ENCODE measurements around the gene CPAMD8.
"Not testable (repeated sequence)": the region's sequence is repeated elsewhere in the genome, so short reads cannot be mapped to it uniquely, and the experiment has no call there.

Gene CPAMD8

DNA sequence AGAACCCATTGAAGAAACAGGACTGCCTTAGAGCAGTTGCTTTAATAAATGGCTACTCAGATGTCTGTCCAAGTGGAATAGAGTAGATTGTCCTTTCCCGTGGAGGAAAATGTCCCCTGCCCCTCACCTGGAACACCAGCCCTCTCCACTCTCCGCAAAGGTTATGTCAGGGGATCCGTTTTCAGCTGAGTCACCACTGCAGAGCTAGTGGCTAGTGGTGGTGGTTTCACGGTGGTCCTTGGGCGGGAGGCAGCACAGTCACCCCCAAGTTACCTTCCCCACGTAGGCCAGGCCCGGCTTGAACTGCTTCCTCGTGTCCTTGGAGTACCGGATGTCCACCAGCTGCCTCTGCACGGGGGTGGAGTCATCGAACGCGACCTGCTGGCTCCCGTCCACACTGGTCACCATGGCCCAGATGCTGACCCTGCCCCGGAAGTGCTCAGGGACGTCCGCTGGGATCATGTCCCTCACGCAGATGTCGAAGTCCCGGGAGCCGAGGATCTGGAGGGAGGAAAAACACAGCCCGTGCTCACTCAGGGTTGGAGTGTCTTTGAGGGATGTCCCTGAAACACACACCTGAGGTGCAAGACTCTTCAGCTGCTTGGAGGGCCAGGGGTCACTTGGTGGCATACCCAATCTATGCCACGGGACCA, 29.6 kb downstream of the CPAMD8 start:
- not testable (repeated sequence) for DNase-seq

DNA sequence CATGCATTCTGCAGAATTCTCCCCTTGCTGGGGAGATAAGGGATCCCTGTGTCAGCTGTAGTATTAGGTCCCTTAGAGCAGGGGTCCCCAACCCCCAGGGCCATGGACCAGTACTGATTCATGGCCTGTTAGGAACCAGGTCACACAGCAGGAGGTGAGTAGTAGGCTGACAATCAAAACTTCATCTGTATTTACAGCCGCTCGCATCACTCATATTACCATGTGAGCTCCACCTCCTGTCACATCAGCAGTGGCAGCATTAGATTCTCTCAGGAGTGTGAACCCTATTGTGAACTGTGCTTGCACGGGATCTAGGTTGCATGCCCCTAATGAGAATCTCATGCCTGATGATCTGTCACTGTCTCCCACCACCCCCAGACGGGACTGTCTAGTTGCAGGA, 37.9 kb downstream of the CPAMD8 start:
- DNase-seq: no peak

DNA sequence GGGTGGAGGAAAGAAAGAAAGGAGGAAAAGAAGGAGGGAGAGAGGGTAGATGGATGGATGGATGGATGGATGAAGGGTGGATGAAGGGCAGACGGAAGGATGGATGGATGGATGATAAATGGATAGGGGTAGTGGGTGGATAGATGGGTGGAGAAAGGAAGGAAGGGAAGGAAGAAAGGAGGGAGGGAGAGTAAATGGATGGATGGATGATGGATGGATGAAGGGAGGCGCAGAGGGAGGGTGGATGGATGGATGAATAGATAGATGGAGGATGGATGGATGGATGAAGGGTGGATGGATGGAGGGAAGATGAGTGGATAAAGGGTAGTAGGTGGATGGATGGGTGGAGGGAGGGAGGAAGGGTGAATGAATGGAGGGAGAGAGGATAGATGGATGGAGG, 41.2 kb downstream of the CPAMD8 start:
- DNase-seq: no peak

DNA sequence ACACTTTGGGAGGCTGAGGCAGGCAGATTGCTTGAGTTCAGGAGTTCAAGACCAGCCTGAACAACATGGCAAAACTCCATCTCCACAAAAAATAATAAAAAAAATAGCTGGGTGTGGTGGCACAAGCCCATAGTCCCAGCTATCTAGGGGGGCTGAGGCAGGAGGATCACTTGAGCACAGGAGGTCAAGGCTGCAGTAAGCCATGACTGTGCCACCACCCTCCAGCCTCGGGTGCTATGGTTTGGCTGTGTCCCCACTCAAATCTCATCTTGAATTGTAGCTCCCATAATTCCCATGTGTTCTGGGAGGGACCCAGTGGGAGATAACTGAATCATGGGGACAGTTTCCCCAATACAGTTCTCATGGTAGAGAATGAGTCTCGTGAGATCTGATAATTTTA, 44.0 kb downstream of the CPAMD8 start:
- DNase-seq: not testable (repeated sequence)

DNA sequence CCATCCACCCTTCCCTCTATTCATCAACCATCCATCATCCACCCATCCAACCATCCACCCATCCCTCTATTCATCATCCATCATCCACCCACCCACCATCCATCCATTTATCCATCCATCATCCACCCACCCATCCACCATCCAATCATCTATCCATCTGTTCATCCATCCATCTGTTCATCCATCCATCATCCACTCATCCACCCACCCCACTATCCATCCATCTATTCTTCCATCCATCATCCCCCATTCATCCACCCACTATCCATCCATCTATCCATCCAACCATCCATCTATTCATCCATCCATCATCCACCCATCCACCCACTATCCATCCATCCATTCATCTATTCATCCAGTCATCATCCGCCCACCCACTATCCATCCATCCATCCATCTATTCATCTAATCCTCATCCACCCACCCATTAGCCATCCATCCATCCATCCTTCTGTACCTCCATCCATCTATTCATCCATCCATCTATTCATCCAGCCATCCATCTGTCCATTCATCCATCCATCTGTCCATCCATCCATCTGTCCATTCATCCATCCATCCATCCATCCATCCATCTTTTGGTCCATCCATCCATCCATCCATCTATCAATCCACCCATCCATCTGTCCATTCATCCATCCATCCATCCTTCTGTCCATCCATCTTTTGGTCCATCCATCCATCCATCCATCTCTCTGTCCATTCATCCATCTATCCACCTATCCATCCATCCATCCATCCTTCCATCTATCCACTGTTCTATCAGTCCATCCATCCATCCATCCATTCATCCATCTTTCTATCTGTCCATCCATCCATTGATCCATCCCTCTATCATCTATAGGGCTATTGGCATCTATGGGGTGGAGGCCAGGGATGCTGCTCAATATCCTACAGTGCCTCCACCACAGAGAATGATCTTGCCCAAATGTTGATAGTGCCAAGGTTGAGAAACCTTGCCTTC, 47.5 kb downstream of the CPAMD8 start:
- no peak for DNase-seq

DNA sequence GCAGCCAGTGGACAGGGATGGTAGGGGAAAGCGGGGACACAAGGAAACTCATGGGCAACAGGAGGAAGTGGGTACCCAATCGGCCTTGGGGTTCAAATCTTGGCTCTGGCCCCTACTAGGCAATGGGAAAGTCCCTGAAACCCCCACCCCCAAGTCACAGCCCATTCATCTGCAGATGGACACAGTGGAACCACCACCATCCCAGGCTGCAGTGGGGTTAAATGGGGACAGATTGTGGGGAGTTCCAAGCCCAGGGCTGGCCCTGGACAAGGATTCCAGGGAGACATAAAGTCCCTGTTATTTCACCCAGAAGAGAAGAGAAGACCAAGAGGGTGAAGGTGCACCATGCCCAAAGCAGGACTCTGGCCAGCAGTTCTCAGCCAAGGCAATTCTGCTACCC, 48.5 kb downstream of the CPAMD8 start:
- DNase-seq: no peak

DNA sequence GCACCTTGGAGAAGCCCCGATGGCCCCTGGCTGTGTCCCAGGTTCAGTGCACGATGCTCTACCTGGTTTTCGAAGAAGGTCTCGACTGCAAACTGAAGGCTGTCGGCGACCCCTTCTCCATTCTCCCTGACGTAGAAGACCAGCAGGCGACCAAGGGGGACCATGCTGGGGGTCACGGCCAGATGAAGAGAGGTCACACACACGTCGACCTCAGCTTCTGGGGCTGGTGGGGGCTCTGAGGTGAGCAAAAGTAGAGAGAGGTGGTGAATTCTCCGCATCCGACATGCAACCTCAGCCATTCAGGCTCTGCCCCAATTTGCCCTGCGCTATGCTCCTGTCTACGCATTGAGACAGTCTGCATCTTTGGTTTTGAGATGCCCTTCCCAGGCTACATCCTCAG, 49.3 kb downstream of the CPAMD8 start:
- DNase-seq: no peak

DNA sequence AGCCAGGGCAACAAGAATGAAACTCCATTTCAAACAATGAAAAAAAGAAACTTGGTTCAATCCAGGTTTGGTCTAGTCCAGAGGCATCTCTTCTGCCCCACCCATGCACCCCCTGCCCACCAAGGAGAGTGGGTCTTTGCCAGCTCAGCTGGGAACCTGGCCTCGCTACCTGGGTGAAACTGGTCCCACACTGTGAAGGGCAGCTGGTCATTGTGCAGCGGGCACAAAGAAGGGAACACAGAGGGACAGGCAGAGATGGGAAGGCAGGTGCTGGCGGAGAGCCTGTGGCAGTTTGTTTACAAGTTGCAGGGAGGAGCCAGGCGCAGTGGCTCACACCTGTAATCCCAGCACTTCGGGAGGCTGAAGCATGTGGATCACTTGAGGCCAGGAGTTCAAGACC, 50.2 kb downstream of the CPAMD8 start:
- DNase-seq: no peak

DNA sequence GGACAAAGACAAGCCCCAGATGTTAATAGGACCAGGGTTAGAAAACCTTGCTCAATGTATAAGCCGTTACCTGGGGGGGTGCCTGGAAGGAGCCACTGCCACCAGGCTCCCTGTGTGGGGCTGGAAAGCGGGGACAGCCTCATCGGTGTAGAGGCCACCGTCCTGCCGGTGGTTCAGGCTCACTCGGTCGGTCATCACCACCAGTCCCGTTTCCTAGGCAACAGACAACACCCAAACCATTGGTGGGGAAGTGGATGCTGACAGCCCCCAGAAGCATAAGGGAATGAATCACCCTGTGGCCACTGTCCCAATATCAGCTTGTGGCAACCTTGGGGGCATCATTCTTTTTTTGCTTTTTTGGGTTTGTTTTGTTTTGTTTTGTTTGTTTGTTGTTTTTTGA, 55.8 kb downstream of the CPAMD8 start:
- DNase-seq: no peak

DNA sequence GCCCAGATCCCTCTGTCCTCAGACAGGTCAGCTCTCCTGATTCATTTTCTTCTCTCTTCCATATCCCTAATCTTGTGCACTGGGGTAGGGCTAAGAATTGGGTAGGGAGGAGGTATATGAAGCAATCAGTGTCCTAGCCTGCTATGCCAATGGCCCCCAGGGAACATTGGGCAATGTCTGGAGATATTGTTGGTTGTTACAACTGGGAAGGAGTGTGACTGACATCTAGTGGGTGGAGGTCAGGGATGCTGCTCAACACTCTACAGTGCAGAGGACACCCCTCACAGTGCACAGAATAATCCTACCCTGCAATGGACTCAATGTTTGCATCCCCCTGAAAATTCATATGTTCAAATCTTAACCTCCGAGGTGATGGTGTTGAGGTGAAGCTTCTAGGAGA, 57.5 kb downstream of the CPAMD8 start:
- DNase-seq: no peak

DNA sequence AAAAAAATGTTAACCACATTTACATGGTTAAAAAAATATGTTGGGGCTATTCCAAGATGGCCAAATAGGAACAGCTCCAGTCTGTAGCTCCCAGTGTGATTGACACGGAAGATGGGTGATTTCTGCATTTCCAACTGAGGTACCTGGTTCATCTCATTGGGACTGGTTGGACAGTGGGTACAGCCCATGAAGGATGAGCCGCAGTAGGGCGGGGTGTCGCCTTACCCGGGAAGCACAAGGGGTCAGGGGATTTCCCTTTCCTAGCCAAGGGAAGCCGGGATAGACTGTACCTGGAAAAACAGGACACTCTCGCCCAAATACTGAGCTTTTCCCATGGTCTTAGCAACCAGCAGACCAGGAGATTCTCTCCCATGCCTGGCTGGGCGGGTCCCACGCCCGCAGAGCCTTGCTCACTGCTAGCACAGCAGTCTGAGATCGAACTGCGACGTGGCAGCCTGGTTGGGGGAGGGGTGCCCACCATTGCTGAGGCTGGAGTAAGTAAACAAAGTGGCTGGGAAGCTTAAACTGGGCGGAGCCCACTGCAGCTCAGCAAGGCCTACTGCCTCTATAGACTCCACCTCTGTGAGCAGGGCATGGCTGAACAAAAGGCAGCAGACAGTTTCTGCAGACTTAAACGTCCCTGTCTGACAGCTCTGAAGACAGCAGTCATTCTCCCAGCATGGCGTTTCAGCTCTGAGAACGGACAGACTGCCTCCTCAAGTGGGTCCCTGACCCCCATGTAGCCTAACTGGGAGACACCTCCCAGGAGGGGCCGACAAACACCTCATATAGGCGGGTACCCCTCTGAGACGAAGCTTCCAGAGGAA, 65.4 kb downstream of the CPAMD8 start:
- DNase-seq: not testable (repeated sequence)

DNA sequence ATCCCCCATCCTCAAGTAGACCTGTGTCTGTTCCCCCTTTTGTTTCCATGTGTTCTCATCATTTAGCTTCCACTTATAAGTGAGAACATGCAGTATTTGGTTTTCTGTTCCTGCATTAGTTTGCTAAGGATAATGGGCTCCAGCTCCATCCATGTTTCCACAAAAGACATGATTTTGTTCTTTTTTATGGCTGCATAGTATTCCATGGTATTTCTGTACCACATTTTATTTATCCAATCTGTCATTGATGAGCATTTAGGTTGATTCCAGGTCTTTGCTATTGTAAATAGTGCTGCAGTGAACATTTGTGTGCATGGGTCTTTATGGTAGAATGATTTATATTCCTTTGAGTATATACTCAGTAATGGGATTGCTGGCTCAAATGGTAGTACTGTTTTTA, 68.3 kb downstream of the CPAMD8 start:
- DNase-seq: not testable (repeated sequence)

DNA sequence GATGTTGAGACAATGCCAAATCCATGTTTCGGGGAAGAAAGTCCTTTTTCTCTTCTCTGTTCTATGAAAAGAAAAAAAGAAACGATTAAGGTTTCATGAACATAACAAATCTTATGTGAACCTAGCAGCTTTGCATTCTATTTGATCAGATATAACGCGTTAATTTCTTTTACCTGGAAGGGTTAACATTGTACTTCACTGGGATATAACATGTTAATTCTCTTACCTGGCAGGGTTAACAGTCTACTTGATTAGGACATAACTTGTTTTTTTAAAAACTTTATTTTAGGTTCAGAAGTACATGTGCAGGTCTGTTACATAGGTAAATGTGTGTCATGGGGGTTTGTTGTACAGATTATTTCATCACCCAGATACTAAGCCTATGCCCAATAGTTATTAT, 68.8 kb downstream of the CPAMD8 start:
- DNase-seq: no peak

DNA sequence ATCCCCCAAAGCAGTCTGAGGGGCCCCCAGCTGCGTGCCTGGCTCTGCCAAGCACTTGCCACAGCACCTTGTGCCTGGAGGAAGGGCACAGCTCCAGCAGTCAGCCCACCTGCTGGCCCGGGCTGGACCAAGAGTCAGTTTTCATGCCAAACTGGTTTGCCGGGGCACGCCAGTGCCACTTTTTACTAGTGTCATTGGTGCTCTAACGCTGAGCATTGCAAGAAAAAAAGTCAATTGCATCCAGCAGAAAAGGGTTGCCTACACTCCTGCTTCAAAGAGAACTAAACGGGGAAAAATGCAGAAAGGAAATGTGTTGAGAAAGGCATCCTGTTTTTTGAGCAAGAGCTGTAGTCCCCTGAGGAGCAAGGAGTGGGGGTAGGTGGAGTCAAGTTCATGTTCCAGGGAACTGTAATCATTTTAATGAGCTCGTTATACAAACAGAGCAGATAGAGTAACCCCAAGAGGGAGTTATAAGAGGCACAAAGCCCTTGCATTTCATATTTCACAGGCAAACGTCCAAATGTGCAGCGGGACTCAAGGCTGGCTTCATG, 69.4 kb downstream of the CPAMD8 start:
- no peak for DNase-seq

DNA sequence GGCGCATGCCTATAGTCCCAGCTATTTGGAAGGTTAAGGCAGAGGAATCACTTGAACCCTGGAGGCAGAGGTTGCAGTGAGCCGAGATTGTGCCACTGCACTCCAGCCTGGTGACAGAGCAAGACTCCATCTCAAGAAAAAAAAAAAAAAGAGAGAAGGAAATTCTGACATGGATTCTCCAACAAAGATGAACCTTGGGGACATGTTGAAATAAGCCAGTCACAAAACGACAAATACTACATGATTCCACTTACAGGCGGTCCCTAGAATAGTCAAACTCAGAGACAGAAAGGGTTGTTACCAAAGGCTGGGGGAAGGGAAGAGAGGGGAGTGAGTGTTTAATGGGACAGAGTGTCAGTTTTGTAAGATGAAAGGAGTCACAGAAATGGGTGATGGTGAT, 71.4 kb downstream of the CPAMD8 start:
- no peak for DNase-seq

DNA sequence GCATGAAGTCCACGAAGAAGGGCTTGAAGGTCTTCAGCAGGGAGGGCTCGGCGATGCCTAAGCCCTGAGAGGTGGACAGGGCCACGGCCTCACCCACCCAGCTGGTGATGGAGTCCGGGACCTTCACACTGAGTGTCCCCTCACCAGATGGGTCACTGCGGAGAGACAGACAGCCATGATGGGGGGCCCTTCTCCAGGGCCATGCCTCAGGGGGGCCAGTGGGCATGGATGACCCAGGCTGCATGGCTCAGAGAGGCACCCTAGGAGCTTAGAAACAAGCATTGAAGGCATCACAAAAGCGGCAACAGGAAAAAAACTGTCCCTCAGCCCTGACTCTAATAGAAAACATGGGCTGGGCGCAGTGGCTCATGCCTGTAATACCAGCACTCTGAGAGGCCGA, 74.6 kb downstream of the CPAMD8 start:
- DNase-seq: no peak

DNA sequence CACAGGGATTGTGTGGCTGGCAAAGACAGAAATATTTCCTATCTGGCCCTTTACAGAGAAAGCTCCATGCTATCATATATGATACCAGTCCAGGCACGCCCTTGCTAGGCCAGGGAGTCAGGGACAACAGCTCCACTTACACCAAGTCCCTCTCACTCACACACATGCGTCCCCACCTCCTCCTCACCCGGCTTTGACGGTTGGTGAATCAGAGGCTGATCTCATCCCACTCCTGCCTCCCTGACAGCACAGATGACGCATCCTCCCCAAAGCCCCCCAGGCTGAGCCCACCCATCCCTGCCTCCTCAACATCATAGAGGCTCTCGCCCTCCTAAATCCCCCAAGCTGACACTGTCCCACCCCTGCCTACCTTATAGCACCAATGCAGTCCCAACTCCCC, 75.1 kb downstream of the CPAMD8 start:
- no peak for DNase-seq

DNA sequence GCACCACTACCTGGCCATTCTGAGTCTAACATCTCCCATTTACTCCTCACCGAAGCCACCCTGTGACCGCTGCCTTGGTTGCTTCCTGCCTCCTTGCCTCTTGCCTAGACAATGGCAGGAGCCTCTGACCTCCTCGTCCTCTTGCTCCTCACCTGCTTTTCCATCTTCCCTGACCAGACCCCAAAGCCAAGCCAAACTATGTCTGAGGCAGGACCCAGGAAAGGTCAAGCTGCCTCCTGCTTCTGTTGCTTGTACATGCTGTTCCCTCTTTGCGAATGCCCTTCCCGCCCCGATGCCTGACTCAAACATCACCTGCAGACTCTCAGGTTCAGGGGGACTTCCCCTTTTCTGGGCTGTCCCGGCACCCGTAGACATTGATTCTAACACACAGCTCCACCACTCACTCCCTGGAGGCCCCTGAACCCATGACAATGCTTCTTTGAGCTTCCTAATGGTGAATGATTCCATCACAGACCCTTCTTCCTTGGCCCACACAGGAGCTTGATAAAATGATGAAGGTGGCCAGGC, 77.0 kb downstream of the CPAMD8 start:
- no peak for DNase-seq

DNA sequence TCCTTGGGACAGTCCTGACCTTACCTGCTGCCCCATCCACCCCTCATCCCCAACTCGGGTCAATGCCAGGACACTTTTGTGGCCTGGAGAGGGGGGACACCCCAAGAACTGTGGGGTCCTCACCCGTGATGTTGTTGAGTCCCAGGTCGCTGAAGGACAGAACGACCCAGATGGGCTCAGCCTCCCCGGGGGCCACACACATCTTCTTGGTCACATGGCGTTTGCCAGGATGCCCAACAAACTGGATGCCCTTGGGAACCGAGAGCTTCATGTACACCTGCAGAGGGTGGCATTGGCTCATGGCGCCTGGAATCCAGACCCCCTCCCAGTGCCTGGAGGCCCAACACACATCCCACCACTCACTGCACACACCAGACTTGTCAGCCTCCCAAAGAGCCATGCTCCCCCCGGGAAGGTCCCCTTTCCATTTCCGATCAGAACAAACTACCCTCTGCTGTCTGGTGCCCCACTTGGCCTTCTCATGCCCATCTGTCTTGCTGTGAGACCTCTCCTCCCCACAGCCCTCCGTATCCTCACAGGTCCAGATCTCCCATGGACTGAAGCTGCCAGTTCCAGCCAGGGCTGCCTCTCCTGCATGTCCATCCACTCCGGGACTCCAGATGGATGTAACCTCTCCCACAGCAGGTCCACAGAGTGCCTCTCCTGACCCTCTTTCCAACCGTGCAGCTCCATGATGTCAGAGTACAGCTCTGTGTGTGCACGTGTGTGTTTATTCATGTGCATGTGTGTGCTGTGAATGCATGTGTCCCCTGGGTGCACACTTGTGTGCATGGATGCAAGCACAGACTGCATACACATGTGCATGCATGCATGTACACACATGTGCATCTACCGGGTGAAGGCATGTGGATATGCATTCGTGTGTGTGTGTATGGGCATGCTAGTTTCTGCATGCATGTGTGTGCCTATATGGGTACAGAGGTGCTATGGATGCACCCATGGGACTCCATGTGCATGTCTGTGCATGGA, 79.4 kb downstream of the CPAMD8 start:
- no peak for DNase-seq

DNA sequence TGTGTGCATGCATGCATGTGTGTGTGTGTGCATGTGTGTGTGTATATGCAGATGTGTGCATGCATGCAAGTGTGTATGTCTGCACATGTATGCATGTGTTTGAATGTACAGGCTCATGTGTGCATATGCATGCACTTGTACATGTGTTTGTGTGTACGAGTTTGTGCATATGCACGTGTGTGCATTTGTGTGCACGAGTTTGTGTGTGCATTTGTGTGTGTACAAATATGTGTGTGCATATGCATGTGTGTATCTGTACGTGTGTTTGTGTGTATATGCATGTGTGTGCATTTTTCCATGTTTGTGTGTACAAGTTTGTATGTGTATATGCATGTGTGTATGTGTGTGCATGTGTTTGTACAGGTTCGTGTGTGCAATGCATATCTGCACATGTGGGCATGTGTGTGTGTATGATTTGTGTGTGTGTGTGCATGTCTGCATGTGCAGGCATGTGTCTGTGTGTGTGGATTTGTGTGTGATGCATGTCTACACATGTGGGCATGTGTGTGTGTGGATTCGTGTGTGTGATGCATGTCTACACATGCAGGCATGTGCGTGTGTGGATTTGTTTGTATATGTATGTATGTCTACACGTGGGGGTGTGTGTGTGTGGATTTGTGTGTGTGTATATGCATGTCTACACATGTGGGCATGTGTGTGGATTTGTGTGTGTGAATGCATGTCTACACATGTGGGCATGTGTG, 80.7 kb downstream of the CPAMD8 start:
- DNase-seq: no peak

DNA sequence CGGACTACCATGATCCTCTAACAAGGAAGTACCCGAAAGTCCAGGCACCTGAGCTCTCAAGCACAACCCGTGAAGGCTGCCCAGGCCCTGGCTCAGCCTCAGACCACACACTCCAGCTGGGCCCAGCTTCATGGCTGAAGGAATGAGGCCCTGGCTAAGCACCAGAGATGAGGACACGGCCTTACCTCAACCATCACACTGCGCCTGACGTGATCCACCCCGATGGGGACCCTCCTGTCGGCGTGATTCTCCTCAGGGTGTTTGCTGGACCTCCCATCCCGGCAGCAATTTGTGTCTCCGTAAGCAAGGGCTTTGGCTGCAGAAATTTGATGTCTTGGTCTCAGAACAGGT, 81.3 kb downstream of the CPAMD8 start:
- no peak for DNase-seq
